ENCODE data around the gene PKLR. TPM values are rescaled to one million over a fixed set of nuclear protein-coding genes. Genes with fewer than 3 reads are reported as not detected.

Gene PKLR
- polyA plus RNA-seq, 3 donors, result 0.02 TPM; not detected in 2

DNA sequence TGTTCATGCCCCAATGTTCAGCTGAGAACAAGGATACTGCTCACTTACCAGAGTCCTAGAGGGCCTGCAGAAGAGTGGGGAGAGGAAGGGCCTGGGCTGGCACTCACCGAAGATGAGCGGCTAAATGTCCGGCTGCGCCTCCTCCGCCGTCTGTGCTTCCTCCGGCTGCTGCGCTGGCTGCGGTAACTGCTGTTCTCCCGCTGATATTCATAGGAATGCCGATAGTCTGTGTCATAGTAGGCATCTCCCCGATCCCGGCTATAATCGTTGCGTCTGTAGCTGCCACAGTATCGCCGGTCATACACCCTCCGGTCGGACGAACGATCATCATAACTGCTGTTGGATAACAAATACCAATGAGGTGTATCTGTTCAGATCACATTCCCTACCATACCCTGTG, 31.9 kb downstream of the PKLR start:
- 90 to 96% (median 91%) methylated on average over 21 of the region's 21 CpGs for WGBS, 3 donors
- H3K27ac ChIP-seq (ENCODE audit: low read depth, low read length), result no peak overlapping the region

DNA sequence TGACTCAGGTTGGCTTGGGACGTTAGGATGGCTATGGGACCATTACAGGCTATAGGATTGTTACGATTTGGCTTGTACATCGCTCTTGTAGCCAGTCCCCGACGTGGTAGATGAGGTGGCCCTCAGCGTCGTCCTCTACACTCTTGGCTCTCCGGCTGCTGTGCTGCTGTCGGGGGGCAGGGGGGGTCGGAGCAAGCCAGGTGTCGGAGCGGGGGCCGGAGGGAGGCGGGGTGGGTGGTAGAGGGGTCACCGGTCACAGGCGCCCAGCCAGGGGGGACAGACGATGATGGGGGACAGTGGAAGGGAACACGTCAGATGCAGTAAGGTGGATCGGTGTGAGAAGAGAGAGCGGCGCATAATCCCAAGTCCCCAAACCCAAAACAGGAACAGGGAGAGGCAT, 32.6 kb downstream of the PKLR start:
- WGBS, 3 donors, result 91 to 93% (median 92%) methylated on average over 21 of the region's 21 CpGs

GRCh38 chr1:155267373-155267772, 33.9 kb downstream of the PKLR start:
- no peak overlapping the region for H3K27ac ChIP-seq (ENCODE audit: low read depth, low read length)
- WGBS, 3 donors, result 96 to 100% (median 97%) methylated on average over 2 of the region's 2 CpGs

More for the DNA sequence above, 32.6 kb downstream of the PKLR start:
- no peak overlapping the region for H3K27ac ChIP-seq (ENCODE audit: low read depth, low read length)

- WGBS, 3 donors, result 80 to 87% (median 86%) methylated on average over 6 of the region's 6 CpGs
- H3K27ac ChIP-seq (ENCODE audit: low read depth, low read length), result no peak overlapping the region
Measured at GRCh38 chr1:155266553-155266952, 34.7 kb downstream of the PKLR start.

- 80 to 90% (median 86%) methylated on average over 11 of the region's 11 CpGs for WGBS, 3 donors
- H3K27ac ChIP-seq (ENCODE audit: low read depth, low read length), result no peak overlapping the region
Measured at GRCh38 chr1:155263067-155263466, 38.2 kb downstream of the PKLR start.

GRCh38 chr1:155261852-155262673, 39.2 kb downstream of the PKLR start, which contains the start of gene SCAMP3:
Gene SCAMP3, minus strand, starts transcription at chr1:155262360. Its CDS starts 209 bp downstream, at chr1:155262151.
- peak within 1 kb of the TSS; percentile 11 for H3K27ac ChIP-seq (ENCODE audit: low read depth, low read length)
- WGBS, 3 donors, result 0% methylated on average over 42 to 47 of the region's 47 CpGs

- WGBS, 3 donors, result 0 to 1% (median 0%) methylated on average over 9 of the region's 9 CpGs
- H3K27ac ChIP-seq (ENCODE audit: low read depth, low read length), result no peak overlapping the region
Measured at GRCh38 chr1:155261493-155261851, 39.8 kb downstream of the PKLR start.

DNA sequence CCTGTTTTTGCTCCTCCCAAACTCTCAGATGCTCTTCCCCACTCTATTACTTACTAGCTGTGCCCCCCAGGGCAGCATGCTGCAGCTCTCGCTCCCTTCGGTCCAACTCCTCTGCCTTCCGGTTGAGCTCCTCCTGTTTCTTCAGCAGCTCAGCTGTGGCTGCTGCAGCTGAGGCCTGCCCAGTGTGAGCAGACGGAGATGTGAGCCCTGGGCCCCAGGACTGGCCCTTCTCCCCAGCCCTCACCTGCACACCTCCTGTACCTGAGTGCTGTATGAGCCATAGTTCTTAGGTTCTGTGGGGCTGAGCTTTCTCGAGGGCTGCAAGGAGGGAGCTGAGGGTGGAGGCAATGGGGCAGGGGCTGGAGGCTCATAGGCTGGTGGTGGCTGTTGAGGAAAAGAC, 41.0 kb downstream of the PKLR start:
- H3K27ac ChIP-seq (ENCODE audit: low read depth, low read length), result no peak overlapping the region
- WGBS, 3 donors, result 94 to 99% (median 95%) methylated on average over 5 of the region's 5 CpGs

DNA sequence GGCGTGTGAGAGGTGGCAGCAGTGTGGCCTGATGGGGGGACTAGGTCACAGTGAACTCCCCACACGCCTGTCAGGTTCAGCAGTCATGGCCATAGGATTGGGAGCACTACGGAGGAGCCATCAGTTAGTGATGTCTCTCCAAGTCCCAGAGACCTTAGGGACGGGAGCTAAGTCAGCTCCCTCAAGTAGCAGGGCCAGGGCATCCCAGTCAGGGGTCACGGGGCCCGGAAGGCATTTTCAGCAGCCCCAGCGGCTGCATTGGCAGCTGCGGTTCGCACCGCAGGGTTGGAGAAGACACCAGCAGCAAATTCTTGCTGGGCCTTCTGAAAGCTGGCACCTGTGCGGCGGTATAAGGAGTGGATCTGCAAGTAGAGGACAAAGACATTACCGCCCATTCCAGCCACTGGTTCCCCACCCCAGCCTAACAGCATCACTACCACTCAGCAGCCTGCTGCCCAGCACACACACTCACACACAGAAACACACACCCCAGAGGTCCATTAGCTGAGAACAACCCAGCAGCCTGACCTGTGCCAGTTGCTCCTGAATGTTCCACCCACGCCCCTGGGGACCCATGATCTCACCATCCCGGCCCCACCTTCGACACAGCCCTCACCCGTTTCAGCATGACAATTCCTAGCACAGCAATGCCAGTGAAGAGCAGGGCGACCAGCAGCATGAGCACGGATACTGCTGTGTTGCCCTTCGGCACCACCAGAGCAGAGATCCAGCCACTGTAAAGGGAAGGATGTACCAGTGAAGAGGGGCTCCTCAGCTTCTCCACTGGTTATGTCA, 45.0 kb downstream of the PKLR start:
- peak overlapping the region; percentile 92 for H3K27ac ChIP-seq (ENCODE audit: low read depth, low read length)
- 67 to 79% (median 72%) methylated on average over 20 of the region's 20 CpGs for WGBS, 3 donors

DNA sequence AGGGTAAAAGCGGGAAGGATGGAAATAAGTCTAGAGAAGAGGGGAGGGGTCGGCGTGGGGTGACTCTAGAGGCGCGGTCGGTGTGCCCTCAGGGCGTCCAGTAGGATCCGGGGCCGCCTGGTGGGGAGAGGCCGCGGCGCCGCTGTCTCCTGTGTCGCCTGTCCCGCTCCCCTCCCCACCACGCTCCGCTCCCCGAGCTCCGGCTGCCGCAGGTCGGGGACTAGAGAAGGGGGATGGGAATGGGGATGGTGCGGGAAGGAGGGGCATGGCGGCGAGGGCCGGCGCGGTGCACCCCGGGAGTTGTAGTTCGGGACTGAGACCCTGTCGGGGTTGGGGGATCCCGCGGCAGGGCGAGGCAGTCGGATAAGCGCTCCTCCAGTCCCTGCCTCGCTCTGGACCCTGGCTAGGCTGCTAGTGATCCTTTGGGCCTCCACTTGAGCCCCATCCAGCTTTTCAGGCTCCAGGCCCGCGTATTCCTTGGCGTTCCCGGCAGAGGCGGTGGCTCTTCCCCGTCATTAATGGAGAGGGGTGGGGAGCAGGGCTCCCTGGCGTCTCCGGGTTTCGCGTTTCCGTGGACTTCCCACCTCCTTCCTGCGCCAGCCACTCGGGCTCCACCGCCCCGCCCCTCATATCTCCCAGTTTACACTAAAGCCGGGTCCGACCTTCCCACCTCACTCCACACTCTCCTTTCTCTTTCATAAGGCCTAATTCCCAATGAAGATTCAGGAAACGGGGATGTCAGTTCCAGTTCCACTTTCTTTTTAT, 45.8 kb downstream of the PKLR start, which contains the start of gene ENTREP3:
TSS of gene ENTREP3 (minus strand) at position 241 of the 765 bp plus-strand sequence. CDS start 606 bp downstream, outside the sequence.
- H3K27ac ChIP-seq (ENCODE audit: low read depth, low read length), result peak within 1 kb of the TSS; percentile 92
- 0 to 2% (median 1%) methylated on average over 50 to 54 of the region's 54 CpGs for WGBS, 3 donors

GRCh38 chr1:155254714-155255242, 46.5 kb downstream of the PKLR start:
- H3K27ac ChIP-seq (ENCODE audit: low read depth, low read length), result no peak overlapping the region
- WGBS, 3 donors, result 5 to 6% (median 5%) methylated on average over 28 to 35 of the region's 35 CpGs

GRCh38 chr1:155254228-155254713, 47.0 kb downstream of the PKLR start:
- 38 to 49% (median 46%) methylated on average over 12 of the region's 12 CpGs for WGBS, 3 donors
- no peak overlapping the region for H3K27ac ChIP-seq (ENCODE audit: low read depth, low read length)

DNA sequence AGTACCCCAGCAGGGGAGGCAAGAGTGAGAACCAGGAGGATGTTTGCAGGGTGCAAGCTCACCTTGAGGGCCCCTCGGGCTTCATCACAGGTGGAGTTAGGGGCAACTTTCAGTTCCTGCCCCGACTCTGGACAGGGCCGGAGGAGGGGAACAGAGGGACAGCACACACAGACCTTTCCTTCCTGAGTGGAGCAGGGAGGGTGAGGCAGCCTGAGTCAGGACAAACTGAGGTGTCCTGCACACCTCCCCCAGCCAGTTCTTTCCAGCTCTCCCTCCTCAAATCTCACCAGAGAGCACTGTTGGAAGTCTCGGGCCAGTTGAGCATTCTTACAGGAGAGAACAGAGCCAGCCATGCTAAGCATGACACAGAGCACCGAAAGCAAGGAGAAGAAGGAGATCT, 47.4 kb downstream of the PKLR start:
- WGBS, 3 donors, result 63 to 68% (median 64%) methylated on average over 5 of the region's 5 CpGs
- H3K27ac ChIP-seq (ENCODE audit: low read depth, low read length), result no peak overlapping the region

- 77 to 89% (median 82%) methylated on average over 5 of the region's 5 CpGs for WGBS, 3 donors
- no peak overlapping the region for H3K27ac ChIP-seq (ENCODE audit: low read depth, low read length)
Measured at GRCh38 chr1:155253208-155253607, 48.0 kb downstream of the PKLR start.

GRCh38 chr1:155251566-155251965, 49.7 kb downstream of the PKLR start:
- H3K27ac ChIP-seq (ENCODE audit: low read depth, low read length), result no peak overlapping the region
- WGBS, 3 donors, result 65 to 81% (median 81%) methylated on average over 5 to 7 of the region's 7 CpGs

DNA sequence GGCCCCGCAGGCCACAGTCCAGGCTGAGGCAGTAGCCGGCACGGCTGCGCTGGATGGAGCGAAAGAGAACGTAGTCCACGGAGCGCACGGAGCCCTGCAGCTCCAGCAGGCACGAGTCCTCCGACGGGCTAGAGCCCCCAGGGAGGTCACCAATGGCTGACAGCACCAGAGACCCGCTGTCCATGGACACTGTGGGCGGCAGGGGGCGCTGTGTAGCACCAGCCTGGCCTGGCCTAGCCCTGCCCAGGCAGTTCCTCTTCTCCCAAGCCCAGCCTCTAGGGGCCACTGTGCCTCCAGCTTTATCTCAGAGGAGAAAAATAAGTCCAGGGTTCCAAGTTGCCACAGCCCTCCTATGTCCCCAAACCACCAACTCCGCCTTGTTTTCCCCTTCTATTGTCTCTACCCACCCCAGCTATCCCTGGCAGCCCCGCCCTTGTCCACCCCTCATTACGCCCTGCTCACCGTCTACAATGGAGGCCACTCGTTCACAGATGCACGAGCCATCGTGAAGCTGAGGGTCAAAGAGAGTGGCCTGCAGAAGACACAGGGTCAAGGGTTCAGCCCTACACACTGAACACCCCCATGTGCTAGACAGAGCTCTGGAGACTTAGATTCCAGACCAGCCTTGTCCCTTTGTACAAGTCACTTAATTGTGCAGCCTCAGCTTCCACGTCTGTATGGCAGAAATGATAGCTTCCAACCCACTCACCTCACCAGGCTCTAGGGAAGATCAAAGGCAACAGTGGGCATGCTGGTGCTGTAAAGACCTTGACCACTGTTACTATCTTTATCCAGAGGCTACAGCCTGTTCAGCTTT, 50.4 kb downstream of the PKLR start:
- 12 to 20% (median 17%) methylated on average over 22 to 23 of the region's 23 CpGs for WGBS, 3 donors
- no peak overlapping the region for H3K27ac ChIP-seq (ENCODE audit: low read depth, low read length)

GRCh38 chr1:155250246-155250632, 51.0 kb downstream of the PKLR start:
- H3K27ac ChIP-seq (ENCODE audit: low read depth, low read length), result no peak overlapping the region
- 22 to 29% (median 25%) methylated on average over 25 to 28 of the region's 28 CpGs for WGBS, 3 donors

All from adipose tissue (tissue), 3 donors.